ENCODE measurements around the gene INPP4A.

INPP4A gene

GRCh38 chr2:98504381-98505109, 59.9 kb downstream of the INPP4A start:
- no peak for DNase-seq
- no peaks in the 10 kb centered on the region for H3K36me3 ChIP-seq (replicated peaks)
- no peak overlapping the region for H3K27ac ChIP-seq
- no peaks in the 10 kb centered on the region for H3K27me3 ChIP-seq (replicated peaks)
- H3K4me3 ChIP-seq (ENCODE audit: low read depth, low read length) = no peak overlapping the region
- in situ Hi-C loops (cut with HindIII; ENCODE audit: low pct_ligation_motif_present, low sequenced_read_pairs) = no loop called here
- TF ChIP-seq CTCF (IDR thresholded peaks at IDR 0.05; ENCODE audit: low read depth, low read length, missing control alignments) = no peak

- Histone ChIP-seq H3K27ac (no peak overlapping the region), H3K4me3 (ENCODE audit: low read depth, low read length) (no peak overlapping the region), H3K27me3 (replicated peaks) (no peaks in the 10 kb centered on the region), H3K36me3 (replicated peaks) (no peaks in the 10 kb centered on the region)
- TF ChIP-seq CTCF (IDR thresholded peaks at IDR 0.05; ENCODE audit: low read depth, low read length, missing control alignments) = no peak
- no peak for DNase-seq
- in situ Hi-C loops (cut with HindIII; ENCODE audit: low pct_ligation_motif_present, low sequenced_read_pairs) = no loop called here
Observed at GRCh38 chr2:98505311-98505808, 60.7 kb downstream of the INPP4A start.

- TF ChIP-seq CTCF (IDR thresholded peaks at IDR 0.05; ENCODE audit: low read depth, low read length, missing control alignments) = no peak
- Histone ChIP-seq H3K36me3 (replicated peaks) (no peaks in the 10 kb centered on the region), H3K27ac (no peak overlapping the region), H3K4me3 (ENCODE audit: low read depth, low read length) (no peak overlapping the region), H3K27me3 (replicated peaks) (no peaks in the 10 kb centered on the region)
- DNase-seq = no peak
- in situ Hi-C loops (cut with HindIII; ENCODE audit: low pct_ligation_motif_present, low sequenced_read_pairs) = no loop called here
Observed at GRCh38 chr2:98505971-98506664, 61.5 kb downstream of the INPP4A start.

- DNase-seq = no peak
- Histone ChIP-seq H3K27ac (no peak overlapping the region), H3K4me3 (ENCODE audit: low read depth, low read length) (no peak overlapping the region), H3K27me3 (replicated peaks) (no peaks in the 10 kb centered on the region), H3K36me3 (replicated peaks) (no peaks in the 10 kb centered on the region)
- in situ Hi-C loops (cut with HindIII; ENCODE audit: low pct_ligation_motif_present, low sequenced_read_pairs) = no loop called here
- TF ChIP-seq CTCF (IDR thresholded peaks at IDR 0.05; ENCODE audit: low read depth, low read length, missing control alignments) = no peak
Observed at GRCh38 chr2:98506881-98507280, 62.2 kb downstream of the INPP4A start.

- H3K36me3 ChIP-seq (replicated peaks) = no peaks in the 10 kb centered on the region
- in situ Hi-C loops (cut with HindIII; ENCODE audit: low pct_ligation_motif_present, low sequenced_read_pairs) = no loop called here
- no peak overlapping the region for H3K27ac ChIP-seq
- H3K4me3 ChIP-seq (ENCODE audit: low read depth, low read length) = no peak overlapping the region
- no peaks in the 10 kb centered on the region for H3K27me3 ChIP-seq (replicated peaks)
- DNase-seq = no peak
- TF ChIP-seq CTCF (IDR thresholded peaks at IDR 0.05; ENCODE audit: low read depth, low read length, missing control alignments) = no peak
Observed at GRCh38 chr2:98507461-98507860, 62.8 kb downstream of the INPP4A start.
